NCI-H187 treated with DMSO at 0.1 percent for 48 hours (cell line): ENCODE data around the gene SEPTIN3.
"Not testable (repeated sequence)": the region's sequence is repeated elsewhere in the genome, so short reads cannot be mapped to it uniquely, and the experiment has no call there.

Experiments
- DNase-seq: peaks from one replicate; lab custom pipeline; 2025; lab: John Stamatoyannopoulos, UW

The SEPTIN3 gene

GRCh38 chr22:41943661-41944209, 25.5 kb upstream of the SEPTIN3 start:
- DNase-seq: no peak

DNA sequence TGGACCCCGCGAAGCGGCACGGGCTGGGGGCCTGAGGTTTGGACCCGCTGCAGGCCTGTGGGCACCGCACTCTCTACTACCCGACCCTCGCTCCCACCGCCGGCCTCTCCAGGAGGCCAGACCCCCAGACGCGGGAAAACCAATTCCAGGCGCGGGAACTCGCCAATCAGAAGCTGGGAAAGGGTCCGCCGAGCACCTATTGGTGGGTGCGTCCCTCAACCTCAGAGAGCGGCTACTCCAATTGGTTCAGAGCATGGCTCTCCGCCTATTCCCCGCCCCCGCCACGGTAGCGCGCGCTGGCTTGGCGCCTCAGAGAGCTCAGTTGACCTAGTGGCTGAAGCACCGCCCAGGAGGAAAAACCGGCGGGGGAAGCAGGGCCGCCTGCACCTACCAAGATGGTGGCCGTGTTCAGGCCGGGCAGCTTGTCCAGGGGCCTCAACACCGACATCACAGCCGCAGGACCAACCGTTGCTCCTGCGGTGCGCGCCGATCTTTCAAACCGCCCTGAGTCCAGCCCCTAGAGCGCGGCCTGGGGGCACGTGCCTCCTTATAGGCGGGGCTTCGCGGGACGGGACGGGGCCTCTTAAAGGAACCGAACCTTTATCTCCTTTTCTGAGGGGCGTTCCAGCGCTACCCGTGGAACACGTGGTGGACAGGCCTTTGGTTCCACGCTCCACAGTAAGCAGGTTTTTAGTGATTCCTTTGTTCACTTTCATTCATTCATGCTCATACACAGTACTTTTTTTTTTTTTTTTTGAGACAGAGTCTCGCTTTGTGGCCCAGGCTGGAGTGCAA, 22.4 kb upstream of the SEPTIN3 start, which contains the start of gene CENPM:
Gene CENPM, minus strand, starts transcription at position 524 of the 795 bp plus-strand sequence. Its CDS starts 76 bp downstream, at position 448.
- DNase-seq: peak; percentile 74

DNA sequence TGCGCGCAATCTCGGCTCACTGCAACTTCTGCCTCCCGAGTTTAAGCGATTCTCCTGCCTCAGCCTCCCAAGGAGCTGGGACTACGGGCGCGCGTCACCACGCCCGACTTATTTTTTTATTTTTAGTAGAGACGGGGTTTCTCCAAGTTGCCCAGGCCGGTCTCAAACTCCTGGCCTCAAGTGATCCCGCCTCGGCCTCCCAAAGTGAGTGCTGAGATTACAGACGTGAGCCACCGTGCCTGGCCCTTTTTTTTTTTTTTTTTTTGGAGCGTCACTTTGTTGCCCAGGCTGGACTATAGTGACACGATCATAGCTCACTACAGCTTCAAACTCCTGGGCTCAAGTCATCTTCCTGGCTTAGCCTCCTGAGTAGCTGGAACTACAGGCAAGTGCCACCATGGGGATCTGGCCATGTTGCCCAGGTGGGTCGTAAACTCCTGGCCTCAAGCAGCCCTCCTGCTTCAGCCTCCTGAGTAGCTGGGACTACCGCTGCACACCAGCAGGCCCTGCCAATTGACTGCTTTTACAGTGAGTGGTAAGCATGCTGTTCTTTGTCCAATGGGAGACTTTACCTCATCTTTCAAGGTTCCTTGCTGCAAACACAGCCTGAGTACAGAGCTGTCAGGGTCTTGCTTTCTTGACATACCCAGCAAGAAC, 21.7 kb upstream of the SEPTIN3 start:
- no peak for DNase-seq

GRCh38 chr22:41948142-41948541, 21.1 kb upstream of the SEPTIN3 start:
- DNase-seq: no peak

- not testable (repeated sequence) for DNase-seq
These were observed 20.3 kb upstream of the SEPTIN3 start for GRCh38 chr22:41948928-41949296.

- DNase-seq: no peak
These were observed 19.8 kb upstream of the SEPTIN3 start for GRCh38 chr22:41949297-41949965.

DNA sequence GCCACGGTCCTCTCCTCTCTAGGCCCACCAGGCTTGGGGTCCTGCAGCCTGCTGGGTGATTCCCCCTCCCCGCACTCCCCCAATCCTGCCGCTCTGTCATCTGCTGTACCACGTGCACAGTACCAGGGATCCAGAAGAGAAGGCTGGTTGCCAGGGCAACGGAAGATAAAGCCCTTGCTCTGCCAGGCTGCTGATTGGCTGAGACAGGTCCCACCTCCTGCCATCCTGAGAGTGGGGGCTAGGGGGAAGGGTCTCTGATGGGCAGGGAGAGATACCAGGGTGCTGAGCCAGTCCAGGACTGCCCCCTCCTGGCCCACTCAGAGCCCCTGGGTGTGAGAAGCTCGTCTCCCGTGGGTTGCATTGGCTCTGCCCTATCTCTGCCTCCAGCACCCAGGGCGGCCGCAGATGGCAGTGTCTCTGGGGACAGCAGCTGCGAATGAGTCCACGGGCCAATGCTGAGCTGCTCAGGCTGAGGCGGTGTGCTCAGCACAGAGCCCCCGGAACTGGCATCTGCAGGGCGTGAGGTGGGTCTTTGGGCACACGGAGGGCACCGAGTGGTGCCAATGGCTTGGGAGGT, 17.3 kb upstream of the SEPTIN3 start, which contains the start of gene SMIM45:
Gene SMIM45, plus strand, starts transcription at position 253 of the 577 bp plus-strand sequence.
- no peak for DNase-seq

GRCh38 chr22:41952713-41953112, 16.5 kb upstream of the SEPTIN3 start:
- DNase-seq: no peak

GRCh38 chr22:41957941-41958556, 11.2 kb upstream of the SEPTIN3 start:
- DNase-seq: no peak

GRCh38 chr22:41963453-41964111, 5.7 kb upstream of the SEPTIN3 start:
- DNase-seq: no peak

DNA sequence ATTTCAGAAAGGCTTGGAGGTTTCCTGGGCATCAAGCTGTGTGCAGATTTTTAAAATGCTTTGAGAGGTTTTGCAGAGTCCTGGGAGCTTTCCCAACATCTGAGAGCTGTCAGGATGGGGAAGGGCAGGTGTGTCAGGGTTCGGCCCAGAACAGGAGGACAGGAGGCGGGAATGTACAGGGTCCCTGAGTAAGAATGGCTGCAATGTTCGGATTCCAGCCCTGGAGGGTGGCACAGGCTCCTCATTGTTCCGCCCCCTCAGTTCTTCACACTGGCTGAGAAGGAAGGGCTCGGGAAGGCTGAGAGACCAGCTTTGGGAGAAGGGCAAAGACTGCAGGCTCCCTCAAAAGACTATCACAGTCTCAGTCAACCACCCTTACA, 5.1 kb upstream of the SEPTIN3 start:
- DNase-seq: no peak

- DNase-seq: no peak
These were observed 3.0 kb upstream of the SEPTIN3 start for GRCh38 chr22:41966225-41966606.

- DNase-seq: no peak
These were observed 2.5 kb upstream of the SEPTIN3 start for GRCh38 chr22:41966607-41967240.

- no peak for DNase-seq
These were observed 642 bp upstream of the SEPTIN3 start for GRCh38 chr22:41968601-41969000.

DNA sequence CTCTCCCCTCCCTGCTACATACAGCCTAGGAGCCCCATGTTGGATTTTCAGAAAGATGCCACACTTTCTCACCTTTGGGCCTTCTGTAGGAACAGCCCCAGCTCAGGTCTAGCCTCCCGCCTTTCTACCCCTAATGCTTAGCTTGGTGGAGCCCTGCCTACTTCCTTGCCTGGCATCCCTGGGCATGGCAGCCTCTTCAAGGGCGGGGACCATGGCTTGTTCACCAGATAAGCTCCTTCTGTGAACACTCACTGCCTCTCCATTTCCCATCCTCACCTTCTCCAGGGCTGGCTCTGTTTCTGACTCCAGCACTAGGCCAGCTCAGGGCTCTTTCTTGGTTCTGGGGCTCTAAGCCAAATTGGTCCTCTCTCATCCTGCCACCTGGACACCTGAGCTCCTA, 1.4 kb downstream of the SEPTIN3 start:
- no peak for DNase-seq

GRCh38 chr22:41971431-41971830, 2.2 kb downstream of the SEPTIN3 start:
- DNase-seq: no peak

DNA sequence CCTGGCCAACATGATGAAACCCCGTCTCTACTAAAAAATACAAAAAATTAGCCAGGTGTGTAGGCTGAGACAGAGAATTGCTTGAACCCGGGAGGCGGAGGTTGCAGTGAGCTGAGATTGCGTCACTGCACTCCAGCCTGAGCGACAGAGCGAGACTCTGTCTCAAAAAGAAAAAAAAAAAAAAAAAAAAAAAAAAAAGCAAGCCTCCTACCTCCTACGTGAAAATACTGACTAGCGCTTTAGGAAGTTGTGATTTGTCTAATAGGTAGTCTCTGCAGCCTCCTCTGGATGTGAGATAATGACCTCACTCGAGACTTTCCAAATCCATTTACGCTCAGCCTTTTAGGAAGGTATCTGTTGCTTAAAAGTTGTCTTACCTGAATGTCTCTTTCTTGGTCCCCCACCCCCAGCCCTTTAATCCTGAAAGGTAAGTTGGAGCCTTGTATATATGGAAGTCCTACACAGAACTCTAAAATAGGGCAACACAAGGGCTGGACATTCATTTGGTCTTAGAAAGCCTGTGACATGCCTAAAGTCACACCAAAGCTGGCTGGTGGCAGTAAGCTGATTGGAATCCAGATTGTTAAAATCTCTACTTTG, 5.5 kb downstream of the SEPTIN3 start:
- no peak for DNase-seq

DNA sequence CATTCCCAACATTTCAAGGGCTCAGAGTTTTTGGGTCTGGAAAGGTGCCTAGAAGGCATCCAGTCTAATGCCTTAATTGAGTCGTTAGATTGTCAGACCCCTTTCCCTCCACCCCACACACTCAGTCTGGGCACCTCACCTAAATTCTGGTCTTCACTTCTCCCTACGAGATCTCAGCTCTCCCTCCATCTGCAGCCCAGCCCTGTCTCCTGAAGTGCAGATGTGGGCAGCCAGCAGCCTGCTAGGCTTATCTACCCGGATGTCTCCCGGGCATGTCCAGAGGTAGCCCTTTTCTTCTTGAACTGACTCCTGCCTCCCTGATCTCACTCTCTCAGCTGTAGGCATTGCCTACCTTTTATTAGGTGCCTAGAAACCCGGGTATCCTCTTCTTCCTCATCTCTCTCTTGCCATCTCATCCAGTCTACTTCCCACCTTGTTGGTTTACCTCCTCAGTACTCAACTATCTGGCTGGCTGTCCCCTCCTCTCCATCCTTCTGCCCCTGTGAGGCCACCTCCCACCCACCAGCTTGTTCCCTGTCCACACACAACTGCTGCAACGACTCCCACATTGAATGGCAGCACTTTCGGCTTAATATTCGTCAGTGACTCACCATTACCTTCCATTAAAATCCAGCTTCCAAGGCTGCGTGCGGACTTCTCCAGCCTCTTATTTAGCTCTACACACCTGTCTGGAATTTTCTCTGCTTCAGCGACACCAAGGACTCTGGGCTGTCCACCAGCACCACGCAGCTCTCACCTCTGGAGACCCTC, 6.2 kb downstream of the SEPTIN3 start:
- no peak for DNase-seq

- no peak for DNase-seq
These were observed 7.0 kb downstream of the SEPTIN3 start for GRCh38 chr22:41976070-41976901.
